K562 (cell line): ENCODE measurements around the gene RNF11. TPM values are rescaled to one million over a fixed set of nuclear protein-coding genes. Genes with fewer than 3 reads are reported as not detected.

Source experiments
- ATF1 ChIP-seq, 2 experiments: fragments of 450-650 bp in 1 of 2; IDR thresholded peaks; 2 replicates each; pipeline ENCODE4 v1.6.1; 2016; ENCODE audit warnings: missing compliant biosample characterization in 1 of 2, missing genetic modification characterization in 1 of 2
- CBFB ChIP-seq: sonication (generic); formaldehyde crosslinking; IDR thresholded peaks from 2 replicates; pipeline ENCODE4 v1.4.0; 2020; ENCODE audit warnings: mild to moderate bottlenecking, missing genetic modification reagents
- CREB3L1 ChIP-seq: fragments of 450-650 bp; IDR thresholded peaks from 2 replicates; pipeline ENCODE4 v1.6.1; 2014; ENCODE audit warnings: low read depth, mild to moderate bottlenecking, moderate library complexity, borderline replicate concordance
- GTF2A2 ChIP-seq: IDR thresholded peaks from 2 replicates; pipeline ENCODE4 v1.6.1; 2016; ENCODE audit warnings: mild to moderate bottlenecking, missing genetic modification characterization, missing compliant biosample characterization
- GTF2B ChIP-seq: IDR thresholded peaks from 2 replicates; pipeline ENCODE4 v1.6.1; 2011; ENCODE audit not compliant: insufficient read length; ENCODE audit errors: extremely low read depth
- RREB1 ChIP-seq: fragments of 250-450 bp; sonication (Bioruptor Pico); IDR thresholded peaks from 2 replicates; pipeline ENCODE4 v1.4.0; 2020
- TAF1 ChIP-seq: IDR thresholded peaks from 2 replicates; pipeline ENCODE4 v1.6.1; 2011; ENCODE audit warnings: mild to moderate bottlenecking, low read length, moderate library complexity; ENCODE audit not compliant: insufficient read depth, control insufficient read depth, severe bottlenecking; ENCODE audit errors: extremely low read depth
- ZFPM2 ChIP-seq: fragments of 250-450 bp; sonication (Bioruptor Pico); IDR thresholded peaks from 2 replicates; pipeline ENCODE4 v1.5.1; 2022; ENCODE audit warnings: mild to moderate bottlenecking
- ZNF318 ChIP-seq, 2 experiments: fragments of 450-650 bp; IDR thresholded peaks; 2 replicates each; pipeline ENCODE4 v1.6.1; 2016; ENCODE audit warnings: mild to moderate bottlenecking in 2 of 2, borderline replicate concordance in 1 of 2, low read depth in 1 of 2, moderate library complexity in 1 of 2
- polyA plus RNA-seq, 8 experiments: library from polyadenylated mRNA; depleted of rRNA in 4 of 8; stranded (reverse) in 5 of 8; unstranded in 3 of 8; fragments of >200 nt; fragmentation: Nextera tagmentation in 2 of 8; fragmentation: Illumina TruSeq in 1 of 8; extraction: Ambion mirVana in 2 of 8; extraction: Trizol in 1 of 8; gene quantifications; 2 replicates each; pipeline versions ENCODE4 v1.2.1 to v1.2.3, GENCODE V29; 2011 to 2014; ENCODE audit warnings: inconsistent platforms in 1 of 8, missing spikeins in 1 of 8
- total RNA-seq, 7 experiments: library from RNA; depleted of rRNA in 6 of 7; stranded (reverse); fragments of >200 nt in 6 of 7; fragmentation: Illumina TruSeq in 2 of 7; extraction: Trizol in 2 of 7; gene quantifications; 2 replicates each; pipeline versions ENCODE4 v1.2.1 to v1.2.3, GENCODE V29; 2011 to 2021; ENCODE audit warnings: low replicate concordance in 1 of 7

Gene RNF11
- total and polyA plus RNA-seq, 9 of the 15 experiments (the other 6 are each of a cell fraction or from before 2014, with no cell fraction given) = 5.7 to 34.3 (median 23.1) TPM

- TF ChIP-seq ZNF318 (IDR thresholded peaks at IDR 0.05; ENCODE audit: borderline replicate concordance in 1 of 2, low read depth in 1 of 2) = no peak
- TF ChIP-seq CREB3L1 = no peak
- no peak for TF ChIP-seq GTF2B
- TF ChIP-seq ATF1 (CRISPR knock-in tag; IDR thresholded peaks at IDR 0.05) = no peak
- TF ChIP-seq ATF1 (tag; IDR thresholded peaks at IDR 0.05) = no peak
- no peak for TF ChIP-seq GTF2A2
- no peak for TF ChIP-seq CBFB
- TF ChIP-seq RREB1 (CRISPR knock-in tag) = no peak
- TF ChIP-seq ZFPM2 (CRISPR knock-in tag) = no peak
- TF ChIP-seq TAF1 = peak; percentile 37
These were observed 668 bp downstream of the RNF11 start (continued) for GRCh38 chr1:51236531-51237350.
